SK-N-SH treated with all-trans-retinoic acid at 6 μM for 48 hours (cell line): Measurements from ENCODE around the gene ARL15.

ENCODE experiments used
- ATAC-seq: fragments of 200-7000 bp; cut with Tn5 transposase; 3 replicates; pipeline ENCODE4 v1.9.1; 2020; ENCODE audit warnings: mild to moderate bottlenecking, moderate library complexity
- ARNTL ChIP-seq: fragments of 450-650 bp; formaldehyde crosslinking; IDR thresholded peaks from 2 replicates; pipeline ENCODE4 v1.5.0; 2020; ENCODE audit warnings: low read depth, mild to moderate bottlenecking, moderate library complexity, borderline replicate concordance
- BACH2 ChIP-seq: fragments of 250-450 bp; sonication (Bioruptor Pico); IDR thresholded peaks from 2 replicates; pipeline ENCODE4 v1.9.0; 2021; ENCODE audit warnings: mild to moderate bottlenecking, borderline replicate concordance
- CREB5 ChIP-seq: fragments of 250-450 bp; sonication (Bioruptor Pico); IDR thresholded peaks from 2 replicates; pipeline ENCODE4 v1.5.1; 2020; ENCODE audit warnings: low read depth, mild to moderate bottlenecking, moderate library complexity
- CSDC2 ChIP-seq: fragments of 250-450 bp; sonication (Bioruptor Pico); IDR thresholded peaks from 2 replicates; pipeline ENCODE4 v1.5.0; 2020; ENCODE audit warnings: mild to moderate bottlenecking, moderate library complexity
- ESRRG ChIP-seq: fragments of 250-450 bp; sonication (Bioruptor Pico); IDR thresholded peaks from 2 replicates; pipeline ENCODE4 v1.6.1; 2021; ENCODE audit warnings: mild to moderate bottlenecking
- GLIS3 ChIP-seq: fragments of 250-450 bp; sonication (Bioruptor Pico); IDR thresholded peaks from 2 replicates; pipeline ENCODE4 v1.5.0; 2020; ENCODE audit warnings: mild to moderate bottlenecking, moderate library complexity
- ISL1 ChIP-seq: fragments of 250-450 bp; sonication (Bioruptor Pico); IDR thresholded peaks from 2 replicates; pipeline ENCODE4 v2.1.2; 2022; ENCODE audit warnings: mild to moderate bottlenecking, moderate library complexity
- OSR1 ChIP-seq: fragments of 250-450 bp; sonication (Bioruptor Pico); IDR thresholded peaks from 2 replicates; pipeline ENCODE4 v1.8.0; 2022; ENCODE audit warnings: moderate library complexity, mild to moderate bottlenecking, inconsistent platforms
- PATZ1 ChIP-seq: fragments of 250-450 bp; sonication (Bioruptor Pico); IDR thresholded peaks from 2 replicates; pipeline ENCODE4 v1.8.0; 2020; ENCODE audit warnings: mild to moderate bottlenecking, moderate library complexity, borderline replicate concordance
- PPARA ChIP-seq: fragments of 250-450 bp; sonication (Bioruptor Pico); IDR thresholded peaks from 2 replicates; pipeline ENCODE4 v1.5.0; 2020; ENCODE audit warnings: mild to moderate bottlenecking, borderline replicate concordance
- RARB ChIP-seq: fragments of 250-450 bp; sonication (Bioruptor Pico); IDR thresholded peaks from 2 replicates; pipeline ENCODE4 v1.8.0; 2021; ENCODE audit warnings: mild to moderate bottlenecking, moderate library complexity
- SNAI2 ChIP-seq: fragments of 250-450 bp; sonication (Bioruptor Pico); IDR thresholded peaks from 2 replicates; pipeline ENCODE4 v1.5.0; 2020; ENCODE audit warnings: mild to moderate bottlenecking, moderate library complexity
- TCF4 ChIP-seq: fragments of 250-450 bp; sonication (Bioruptor Pico); IDR thresholded peaks from 2 replicates; pipeline ENCODE4 v1.8.0; 2021; ENCODE audit warnings: mild to moderate bottlenecking, moderate library complexity, borderline replicate concordance
- TOX ChIP-seq: fragments of 250-450 bp; sonication (Bioruptor Pico); IDR thresholded peaks from 2 replicates; pipeline ENCODE4 v1.8.0; 2021; ENCODE audit warnings: mild to moderate bottlenecking, moderate library complexity, borderline replicate concordance
- TSHZ2 ChIP-seq: fragments of 250-450 bp; sonication (Bioruptor Pico); IDR thresholded peaks from 2 replicates; pipeline ENCODE4 v1.5.0; 2020; ENCODE audit warnings: mild to moderate bottlenecking, moderate library complexity
- ZC3H10 ChIP-seq: fragments of 250-450 bp; sonication (Bioruptor Pico); IDR thresholded peaks from 2 replicates; pipeline ENCODE4 v1.5.1; 2021; ENCODE audit warnings: mild to moderate bottlenecking, moderate library complexity
- ZFP3 ChIP-seq: fragments of 250-450 bp; sonication (Bioruptor Pico); IDR thresholded peaks from 2 replicates; pipeline ENCODE4 v1.5.0; 2020; ENCODE audit warnings: mild to moderate bottlenecking, moderate library complexity
- ZFP30 ChIP-seq: fragments of 450-650 bp; formaldehyde crosslinking; IDR thresholded peaks from 2 replicates; pipeline ENCODE4 v1.5.0; 2022; ENCODE audit warnings: mild to moderate bottlenecking, moderate library complexity
- ZNF565 ChIP-seq: fragments of 450-650 bp; formaldehyde crosslinking; conservative IDR thresholded peaks from 2 replicates; pipeline ENCODE4 v1.5.0; 2020; ENCODE audit warnings: low read depth, mild to moderate bottlenecking, moderate library complexity
- ZNF70 ChIP-seq: fragments of 450-650 bp; formaldehyde crosslinking; IDR thresholded peaks from 2 replicates; pipeline ENCODE4 v1.5.0; 2020; ENCODE audit warnings: mild to moderate bottlenecking, moderate library complexity
- ZNF8 ChIP-seq: fragments of 450-650 bp; formaldehyde crosslinking; IDR thresholded peaks from 2 replicates; pipeline ENCODE4 v1.5.0; 2020; ENCODE audit warnings: mild to moderate bottlenecking, moderate library complexity

Gene ARL15

GRCh38 chr5:53874409-53874808, 436.0 kb downstream of the ARL15 start:
- TF ChIP-seq TCF4 (CRISPR knock-in tag) (no peak), ESRRG (CRISPR knock-in tag) (no peak), PPARA (no peak), CSDC2 (no peak), ARNTL (CRISPR knock-in tag) (no peak), CREB5 (no peak), SNAI2 (CRISPR knock-in tag) (no peak), ZNF8 (CRISPR knock-in tag) (no peak), TSHZ2 (CRISPR knock-in tag) (no peak), RARB (no peak), ZNF565 (CRISPR knock-in tag) (no peak), PATZ1 (CRISPR knock-in tag) (no peak)
- ATAC-seq: peak; percentile 40; the same call in 1 of the 3 replicates

- TF ChIP-seq ISL1 (CRISPR knock-in tag) (no peak), CREB5 (no peak), PATZ1 (CRISPR knock-in tag) (no peak), TCF4 (CRISPR knock-in tag) (no peak), ZFP3 (no peak), SNAI2 (CRISPR knock-in tag) (no peak), ZNF70 (CRISPR knock-in tag) (no peak), CSDC2 (no peak), OSR1 (CRISPR knock-in tag) (no peak), BACH2 (no peak), ZNF565 (CRISPR knock-in tag) (no peak), TOX (CRISPR knock-in tag) (no peak), ZC3H10 (CRISPR knock-in tag) (no peak)
- ATAC-seq: no peak
Measured at GRCh38 chr5:53873235-53873634, 437.1 kb downstream of the ARL15 start.

- no peak for TF ChIP-seq PPARA
- TF ChIP-seq ZNF70 (CRISPR knock-in tag): no peak
- TF ChIP-seq, all 23 proteins: peak for 0
- no peak for ATAC-seq
Measured at GRCh38 chr5:53871775-53872174, 438.6 kb downstream of the ARL15 start.

- 0 out of 3 replicates have a peak, but pooled peaks have one; percentile 33 for ATAC-seq
- TF ChIP-seq ZNF565 (CRISPR knock-in tag): no peak
- no peak for TF ChIP-seq GLIS3 (CRISPR knock-in tag)
- TF ChIP-seq PPARA: no peak
- TF ChIP-seq TOX (CRISPR knock-in tag): no peak
- TF ChIP-seq SNAI2 (CRISPR knock-in tag): no peak
- no peak for TF ChIP-seq ISL1 (CRISPR knock-in tag)
- no peak for TF ChIP-seq ZFP30 (CRISPR knock-in tag)
- no peak for TF ChIP-seq TSHZ2 (CRISPR knock-in tag)
- no peak for TF ChIP-seq TCF4 (CRISPR knock-in tag)
- TF ChIP-seq BACH2: no peak
- no peak for TF ChIP-seq ZNF8 (CRISPR knock-in tag)
- TF ChIP-seq CSDC2: no peak
- TF ChIP-seq ARNTL (CRISPR knock-in tag): no peak
- no peak for TF ChIP-seq PATZ1 (CRISPR knock-in tag)
- TF ChIP-seq RARB: no peak
Measured at GRCh38 chr5:53871050-53871449, 439.3 kb downstream of the ARL15 start.
